H9 (cell line): ENCODE results near the gene GALR1. TPM values are rescaled to one million over a fixed set of nuclear protein-coding genes. Genes with fewer than 3 reads are reported as not detected.

Experiments
- DNase-seq: peaks from one replicate; pipeline ENCODE4 v3.0.0-alpha.2; 2017
- H2AFZ ChIP-seq: one replicate; pipeline ENCODE4 v1.6.1; 2013; ENCODE audit warnings: mild to moderate bottlenecking, low read length, control low read depth, moderate library complexity
- H2AK5ac ChIP-seq: 2 replicates; pipeline ENCODE4 v1.6.1; 2013; ENCODE audit warnings: low read length, control low read depth, mixed read lengths; ENCODE audit not compliant: insufficient read length
- H2BK120ac ChIP-seq: one replicate; pipeline ENCODE4 v1.6.1; 2013; ENCODE audit warnings: low read depth, mild to moderate bottlenecking, low read length, control low read depth, inconsistent platforms; ENCODE audit not compliant: poor library complexity, severe bottlenecking
- H2BK12ac ChIP-seq: 2 replicates; pipeline ENCODE4 v1.6.1; 2013; ENCODE audit warnings: low read length, control low read depth, mixed read lengths, low read depth; ENCODE audit not compliant: insufficient read length
- H2BK15ac ChIP-seq: 2 replicates; pipeline ENCODE4 v1.6.1; 2013; ENCODE audit warnings: low read depth, low read length, control low read depth
- H2BK20ac ChIP-seq: one replicate; pipeline ENCODE4 v1.6.1; 2013; ENCODE audit warnings: low read depth, mild to moderate bottlenecking, low read length, control low read depth, inconsistent platforms; ENCODE audit not compliant: poor library complexity, severe bottlenecking
- H2BK5ac ChIP-seq: 2 replicates; pipeline ENCODE4 v1.6.1; 2013; ENCODE audit warnings: low read length, control low read depth, mixed read lengths; ENCODE audit not compliant: insufficient read length
- H3K14ac ChIP-seq: 2 replicates; pipeline ENCODE4 v1.6.1; 2013; ENCODE audit warnings: low read length, control low read depth; ENCODE audit not compliant: insufficient read depth
- H3K18ac ChIP-seq: 2 replicates; pipeline ENCODE4 v1.6.1; 2013; ENCODE audit warnings: low read depth, mild to moderate bottlenecking, mixed read lengths, low read length, control low read depth; ENCODE audit not compliant: insufficient read length
- H3K23ac ChIP-seq: 2 replicates; pipeline ENCODE4 v1.6.1; 2013; ENCODE audit warnings: low read length, control low read depth, mixed read lengths, low read depth; ENCODE audit not compliant: insufficient read length
- H3K23me2 ChIP-seq: 2 replicates; pipeline ENCODE4 v1.6.1; 2013; ENCODE audit warnings: low read depth, mild to moderate bottlenecking, mixed read lengths, low read length, control low read depth; ENCODE audit not compliant: insufficient read length, poor library complexity, severe bottlenecking
- H3K27ac ChIP-seq: 2 replicates; pipeline ENCODE4 v1.5.1; 2013; ENCODE audit warnings: low read length, control low read depth, mixed read lengths, low read depth; ENCODE audit not compliant: insufficient read length
- H3K27me3 ChIP-seq: 2 replicates; pipeline ENCODE4 v1.6.1; 2013; ENCODE audit warnings: low read length, control low read depth, inconsistent platforms; ENCODE audit not compliant: insufficient read depth
- H3K4ac ChIP-seq: 2 replicates; pipeline ENCODE4 v1.6.1; 2013; ENCODE audit warnings: low read depth, mild to moderate bottlenecking, control low read depth, inconsistent platforms, low read length, moderate library complexity
- H3K4me1 ChIP-seq: 2 replicates; pipeline ENCODE4 v1.6.1; 2013; ENCODE audit warnings: low read length, control low read depth, inconsistent platforms; ENCODE audit not compliant: insufficient read depth
- H3K4me2 ChIP-seq: 2 replicates; pipeline ENCODE4 v1.6.1; 2013; ENCODE audit warnings: low read length, control low read depth, mixed read lengths; ENCODE audit not compliant: insufficient read length, insufficient read depth
- H3K56ac ChIP-seq: 2 replicates; pipeline ENCODE4 v1.6.1; 2013; ENCODE audit warnings: low read depth, mild to moderate bottlenecking, mixed read lengths, low read length, control low read depth; ENCODE audit not compliant: insufficient read length
- H3K79me1 ChIP-seq: 2 replicates; pipeline ENCODE4 v1.6.1; 2013; ENCODE audit warnings: low read depth, mild to moderate bottlenecking, moderate library complexity, low read length, control low read depth, inconsistent platforms; ENCODE audit not compliant: insufficient read depth, poor library complexity, severe bottlenecking
- H3K79me2 ChIP-seq: 2 replicates; pipeline ENCODE4 v1.6.1; 2013; ENCODE audit warnings: low read length, control low read depth, inconsistent platforms; ENCODE audit not compliant: insufficient read depth
- H3K9ac ChIP-seq: 2 replicates; pipeline ENCODE4 v1.6.1; 2013; ENCODE audit warnings: low read length, control low read depth, mixed read lengths; ENCODE audit not compliant: insufficient read length; ENCODE audit errors: extremely low read depth
- H3K9me3 ChIP-seq: one replicate; pipeline ENCODE4 v1.6.1; 2013; ENCODE audit warnings: low read depth, low read length, inconsistent platforms; ENCODE audit not compliant: control insufficient read depth
- H3T11ph ChIP-seq: one replicate; pipeline ENCODE4 v1.6.1; 2013; ENCODE audit warnings: mild to moderate bottlenecking, low read length, control low read depth, inconsistent platforms
- H4K20me1 ChIP-seq: one replicate; pipeline ENCODE4 v1.6.1; 2013; ENCODE audit not compliant: control insufficient read depth, insufficient read length, insufficient read depth
- H4K5ac ChIP-seq: 2 replicates; pipeline ENCODE4 v1.6.1; 2013; ENCODE audit warnings: low read depth, mild to moderate bottlenecking, mixed read lengths, low read length, control low read depth; ENCODE audit not compliant: insufficient read length
- H4K8ac ChIP-seq: replicated peaks from 2 replicates; pipeline ENCODE4 v1.6.1; 2013; ENCODE audit warnings: low read length, control low read depth, mixed read lengths, low read depth; ENCODE audit not compliant: insufficient read length
- H4K91ac ChIP-seq: 2 replicates; pipeline ENCODE4 v1.6.1; 2013; ENCODE audit warnings: low read depth, mild to moderate bottlenecking, moderate library complexity, mixed read lengths, low read length, control low read depth; ENCODE audit not compliant: insufficient read length
- H3K27ac Mint-ChIP-seq, 3 experiments: 2 replicates in 2 of 3; 3 replicates in 1 of 3; pipeline ENCODE4 v1.8.0; 2020 to 2021; ENCODE audit warnings: mixed read lengths in 3 of 3, mild to moderate bottlenecking in 1 of 3, moderate library complexity in 1 of 3
- H3K27me3 Mint-ChIP-seq: 2 replicates; pipeline ENCODE4 v1.8.0; 2021; ENCODE audit warnings: low read depth, mild to moderate bottlenecking, moderate library complexity, mixed read lengths
- H3K36me3 Mint-ChIP-seq, 3 experiments: 2 replicates in 2 of 3; 3 replicates in 1 of 3; pipeline ENCODE4 v1.8.0; 2020 to 2021; ENCODE audit warnings: low read depth in 3 of 3, mixed read lengths in 3 of 3; ENCODE audit not compliant: insufficient read depth in 1 of 3
- H3K4me1 Mint-ChIP-seq, 2 experiments: 2 replicates each; pipeline ENCODE4 v1.8.0; 2020; ENCODE audit warnings: mixed read lengths in 2 of 2
- H3K4me3 Mint-ChIP-seq, 2 experiments: 2 replicates in 1 of 2; 3 replicates in 1 of 2; pipeline ENCODE4 v1.8.0; 2020 to 2021; ENCODE audit warnings: mild to moderate bottlenecking in 2 of 2, mixed read lengths in 2 of 2, moderate library complexity in 1 of 2
- H3K9me3 Mint-ChIP-seq, 2 experiments: 2 replicates in 1 of 2; 3 replicates in 1 of 2; pipeline ENCODE4 v1.8.0; 2020; ENCODE audit warnings: mild to moderate bottlenecking in 2 of 2, mixed read lengths in 2 of 2, moderate library complexity in 1 of 2
- CTCF ChIP-seq: fragments of 200-600 bp; sonication (generic); conservative IDR thresholded peaks from 3 replicates; pipeline ENCODE4 v1.8.0; 2021; ENCODE audit warnings: antibody characterized with exemption, mild to moderate bottlenecking
- WGBS: extraction: QIAGEN DNeasy Blood & Tissue Kit; methylation state at CpG from one replicate; pipeline ENCODE4 v1.1.7; 2013; ENCODE audit warnings: missing lambda C conversion rate, low lambda C conversion rate, mixed read lengths; ENCODE audit not compliant: insufficient read length; ENCODE audit errors: extremely low coverage; 5-methylcytosine and 5-hydroxymethylcytosine counted together
- total RNA-seq: library from RNA; stranded (reverse); gene quantifications from 2 replicates; pipeline ENCODE4 v1.2.1, GENCODE V29; 2021

Gene GALR1
- total RNA-seq, 1 experiment from 2014 or later, result 0.07 TPM

- Mint-ChIP-seq H3K36me3 (peaks cover 4 to 14% (median 5%) of the 10 kb centered on the region in 3 experiments), H3K27me3 (peaks cover 90% of the 10 kb centered on the region), H3K27ac (no peak overlapping the region), H3K4me1 (peaks cover 15 to 20% of the 10 kb centered on the region in 2 experiments), H3K9me3 (peaks cover 17 to 25% of the 10 kb centered on the region in 2 experiments), H3K4me3 (peak overlapping the region; percentile 60 to 81)
- Histone ChIP-seq H3K4me1 (peaks cover 2% of the 10 kb centered on the region; the same call in 1 of the 2 replicates), H3K9me3 (no peaks in the 10 kb centered on the region), H4K20me1 (no peaks in the 10 kb centered on the region), H3K56ac (no peak overlapping the region), H3K18ac (no peak overlapping the region), H2AK5ac (no peak overlapping the region), H3K79me2 (no peaks in the 10 kb centered on the region), H3K79me1 (no peaks in the 10 kb centered on the region), H2AFZ (no peak overlapping the region), H4K91ac (no peak overlapping the region), H3K23me2 (peaks cover 30% of the 10 kb centered on the region), H3T11ph (no peak overlapping the region), H3K27me3 (peaks cover 30% of the 10 kb centered on the region; the same call in 1 of the 2 replicates), H3K4me2 (peak overlapping the region; percentile 56), H3K23ac (no peak overlapping the region), H2BK20ac (no peak overlapping the region), H2BK12ac (no peak overlapping the region), H3K27ac (no peak overlapping the region), H2BK15ac (no peak overlapping the region), H2BK120ac (no peak overlapping the region), H2BK5ac (no peak overlapping the region), H4K8ac (no peak overlapping the region), H3K14ac (no peak overlapping the region), H3K9ac (no peak overlapping the region), H3K4ac (no peak overlapping the region), H4K5ac (no peak overlapping the region)
- WGBS, result no CpG with 5 or more reads among the region's 22 CpGs
- TF ChIP-seq CTCF, result no peak
- no peak for DNase-seq
These were observed 627 bp upstream of the GALR1 start for GRCh38 chr18:77248873-77249568.
